Stimulated activated CD4-positive, alpha-beta T cell treated with anti-CD3 and anti-CD28 coated beads, Interleukin-15, amount 100 ng/mL, for 48 hours (primary cell): Measurements from ENCODE around the gene OR2T11.
A peak's percentile ranks its signal among the peaks of the same experiment; 100 is the strongest.
"Not testable (repeated sequence)": the region's sequence is repeated elsewhere in the genome, so short reads cannot be mapped to it uniquely, and the experiment has no call there.

Experiments used
- DNase-seq, 2 donors: peaks; one replicate each; pipeline ENCODE4 v3.0.0-alpha.2; 2020; ENCODE audit warnings: low read depth in 2 of 2

Gene OR2T11

DNA sequence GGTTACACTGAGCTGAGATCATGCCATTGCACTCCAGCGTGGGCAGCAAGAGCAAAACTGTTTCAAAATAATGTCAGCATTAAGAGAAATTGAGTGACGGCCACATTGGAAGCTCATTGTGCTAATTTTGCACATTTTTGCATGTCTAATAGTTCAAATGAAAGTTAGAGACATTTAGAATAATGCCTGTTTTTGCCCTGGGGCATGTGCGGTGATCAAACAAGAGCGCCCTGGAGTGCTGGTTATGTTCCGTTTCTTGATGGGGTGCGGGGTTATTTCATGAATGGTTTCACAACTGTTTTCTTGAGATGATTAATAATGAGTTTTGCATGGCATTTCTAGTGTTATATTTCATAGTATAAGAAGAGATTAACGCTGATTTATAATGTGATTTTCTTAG, 13.1 kb downstream of the OR2T11 start:
- DNase-seq, result no peak

DNA sequence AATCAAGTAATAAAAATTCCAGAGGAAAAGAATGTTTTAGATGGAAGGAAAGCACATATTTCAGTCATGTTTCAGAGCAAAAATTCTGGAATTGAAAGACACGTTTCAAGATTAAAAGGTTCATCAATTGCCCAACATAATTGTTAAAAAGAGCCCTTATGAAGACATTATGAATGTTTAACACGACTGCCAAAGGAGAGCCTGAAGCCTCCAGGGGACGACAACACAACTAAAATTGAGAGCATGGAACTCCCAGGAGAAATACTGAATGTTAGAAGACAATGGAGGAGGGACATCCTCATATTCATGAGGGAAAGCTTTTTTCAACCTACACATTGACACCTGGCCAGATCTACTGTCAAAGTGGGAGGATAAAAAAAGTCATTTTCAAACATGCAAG, 16.0 kb downstream of the OR2T11 start:
- DNase-seq, result peak in 1 of 2 donors; percentile 36

DNA sequence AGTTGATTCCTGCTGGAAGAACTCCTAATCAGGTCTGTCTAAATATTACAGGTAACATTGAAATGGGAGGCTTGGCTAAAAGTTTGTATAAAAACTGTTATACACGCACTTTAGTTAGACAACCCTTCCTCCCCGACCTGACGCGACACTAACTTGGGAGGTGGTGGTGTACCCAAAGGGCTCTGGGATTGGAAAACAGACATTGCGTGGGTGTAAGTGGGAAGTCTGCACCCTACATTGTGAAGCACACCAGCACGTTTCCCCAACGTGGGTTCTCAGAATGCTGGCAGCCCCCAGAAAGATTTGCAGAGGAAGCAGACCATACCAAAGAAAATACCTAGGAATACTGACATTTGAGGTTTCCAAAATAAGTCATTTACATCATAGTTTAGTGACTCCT, 16.8 kb downstream of the OR2T11 start:
- DNase-seq, result no peak

DNA sequence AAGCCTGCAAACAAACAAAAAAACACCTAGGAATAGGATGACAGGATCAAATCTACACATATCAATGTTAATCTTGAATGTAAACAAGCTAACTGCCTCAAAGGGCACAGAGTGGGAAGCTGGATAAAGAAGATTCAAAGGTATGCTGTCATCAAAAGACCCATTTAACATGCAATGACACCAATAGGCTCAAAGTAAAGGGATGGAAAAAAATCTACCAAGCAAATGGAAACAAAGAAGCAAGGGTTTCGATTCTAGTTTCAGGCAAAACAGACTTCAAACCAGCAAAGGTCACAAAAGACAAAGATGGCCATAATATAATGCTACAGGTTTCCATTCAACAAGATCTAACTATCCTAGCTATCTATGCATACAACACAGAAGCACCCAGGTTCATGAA, 21.1 kb downstream of the OR2T11 start:
- DNase-seq, result no peak

GRCh38 chr1:248611883-248612414, 22.9 kb downstream of the OR2T11 start:
- peak; percentile 12 to 22 for DNase-seq

GRCh38 chr1:248610301-248610700, 24.6 kb downstream of the OR2T11 start:
- no peak for DNase-seq

GRCh38 chr1:248599396-248599795, 35.5 kb downstream of the OR2T11 start:
- DNase-seq, result no peak

- no peak for DNase-seq
These were observed 37.3 kb downstream of the OR2T11 start, which contains the start of gene OR2T10 for GRCh38 chr1:248597589-248597988. OR2T10 (minus strand) TSS chr1:248597700; CDS start chr1:248593768, 3,932 bp downstream.

- DNase-seq, result no peak
These were observed 38.3 kb downstream of the OR2T11 start for GRCh38 chr1:248596615-248597014.

DNA sequence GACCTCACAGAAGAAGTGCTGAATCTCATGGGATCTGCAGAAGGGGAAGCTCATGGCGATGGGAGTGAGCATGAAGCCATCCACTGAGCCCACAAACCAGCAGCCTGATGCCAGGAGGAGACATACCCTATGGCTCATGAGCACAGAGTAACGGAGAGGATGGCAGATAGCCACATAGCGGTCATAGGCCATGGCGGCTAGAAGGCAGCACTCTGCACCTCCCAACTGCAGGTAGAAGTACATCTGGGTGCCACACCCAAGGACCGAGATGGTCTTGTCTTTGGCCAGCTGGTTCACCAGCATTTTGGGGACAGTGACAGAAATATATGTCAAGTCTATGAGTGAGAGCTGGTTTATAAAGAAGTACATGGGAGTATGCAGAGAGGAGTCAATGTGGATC, 41.7 kb downstream of the OR2T11 start:
- DNase-seq, result no peak

- no peak for DNase-seq
These were observed 42.2 kb downstream of the OR2T11 start for GRCh38 chr1:248592655-248593054.

DNA sequence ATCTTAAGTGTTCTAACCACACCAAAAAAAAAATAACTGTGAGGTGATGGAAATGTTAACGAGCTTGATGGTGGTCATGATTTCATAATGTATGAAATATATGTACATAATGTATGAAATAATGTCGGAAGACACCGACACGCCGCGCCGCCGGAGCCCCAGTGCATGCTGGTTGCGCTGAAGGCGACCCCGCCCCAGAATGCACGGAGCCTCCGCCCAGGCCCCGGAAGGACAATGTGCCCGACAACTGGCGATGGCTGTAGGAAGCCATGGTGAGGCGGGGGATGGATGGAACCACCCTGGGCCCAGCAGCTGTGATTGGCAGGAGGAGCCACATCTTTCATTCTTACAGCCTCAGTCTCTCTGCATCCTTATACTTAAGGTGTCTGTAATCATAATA, 44.8 kb downstream of the OR2T11 start:
- no peak for DNase-seq

GRCh38 chr1:248589334-248589733, 45.6 kb downstream of the OR2T11 start:
- DNase-seq, result no peak

- no peak for DNase-seq
These were observed 49.6 kb downstream of the OR2T11 start for GRCh38 chr1:248585266-248585665.

GRCh38 chr1:248576260-248576980, 58.5 kb downstream of the OR2T11 start:
- DNase-seq, result no peak

- DNase-seq, result not testable (repeated sequence)
These were observed 60.2 kb downstream of the OR2T11 start, which contains the start of gene OR2T34 for GRCh38 chr1:248574657-248575056. OR2T34 (minus strand) TSS chr1:248574757; CDS start chr1:248574757, 0 bp downstream.

- DNase-seq, result not testable (repeated sequence)
These were observed 61.0 kb downstream of the OR2T11 start for GRCh38 chr1:248573856-248574255.
